Stimulated activated CD4-positive, alpha-beta T cell treated with anti-CD3 and anti-CD28 coated beads, TNF-alpha, amount 100 ng/mL, for 24 hours (primary cell): ENCODE results near the gene PTOV1.
A peak's percentile ranks its signal among the peaks of the same experiment; 100 is the strongest.

Source experiments
- DNase-seq, 3 experiments: peaks; one replicate each; pipeline ENCODE4 v3.0.0-alpha.2; 2020; ENCODE audit warnings: low read depth in 3 of 3

Gene PTOV1

GRCh38 chr19:49858088-49858985, 7.4 kb downstream of the PTOV1 start:
- no peak for DNase-seq

- DNase-seq = no peak
Measured at GRCh38 chr19:49859682-49860335, 8.8 kb downstream of the PTOV1 start.

- no peak for DNase-seq
Measured at GRCh38 chr19:49860336-49861102, 9.6 kb downstream of the PTOV1 start.

GRCh38 chr19:49861107-49861506, 10.1 kb downstream of the PTOV1 start:
- no peak for DNase-seq

GRCh38 chr19:49861541-49862378, 10.8 kb downstream of the PTOV1 start:
- no peak for DNase-seq

GRCh38 chr19:49862391-49863253, 11.7 kb downstream of the PTOV1 start:
- no peak for DNase-seq

- DNase-seq = no peak
Measured at GRCh38 chr19:49863254-49863934, 12.4 kb downstream of the PTOV1 start.

GRCh38 chr19:49863935-49864320, 13.0 kb downstream of the PTOV1 start:
- DNase-seq = no peak

GRCh38 chr19:49864890-49865289, 13.9 kb downstream of the PTOV1 start:
- DNase-seq = no peak

GRCh38 chr19:49866933-49867782, 16.2 kb downstream of the PTOV1 start, which contains the start of gene PNKP:
PNKP (minus strand) TSS chr19:49867576; CDS start chr19:49867204, 372 bp downstream.
- DNase-seq = peak; percentile 74 to 95 (median 86)

GRCh38 chr19:49869009-49869483, 18.1 kb downstream of the PTOV1 start:
- no peak for DNase-seq

- DNase-seq = peak; percentile 75 to 88 (median 85)
Measured at GRCh38 chr19:49869484-49870308, 18.7 kb downstream of the PTOV1 start.

GRCh38 chr19:49870309-49870901, 19.4 kb downstream of the PTOV1 start:
- DNase-seq = no peak

- DNase-seq = no peak
Measured at GRCh38 chr19:49871349-49871985, 20.5 kb downstream of the PTOV1 start.

- DNase-seq = no peak
Measured at GRCh38 chr19:49872245-49873128, 21.5 kb downstream of the PTOV1 start.

- no peak for DNase-seq
Measured at GRCh38 chr19:49873129-49873521, 22.2 kb downstream of the PTOV1 start.
